Stimulated activated naive CD8-positive, alpha-beta T cell treated with anti-CD3 and anti-CD28 coated beads, Interleukin-15, amount 100 ng/mL, for 72 hours (primary cell): Measurements from ENCODE around the gene ACTL7B.

ENCODE experiments used
- ATAC-seq: fragments of 150-1000 bp; cut with Tn5 transposase; 2 replicates; pipeline ENCODE4 v1.10.0; 2021; ENCODE audit warnings: mild to moderate bottlenecking, moderate library complexity
- DNase-seq, 2 donors: peaks; one replicate each; pipeline ENCODE4 v3.0.0; 2021 to 2022
- H3K27ac Mint-ChIP-seq, 2 donors: one replicate each; pipeline ENCODE4 v1.8.0; 2022; ENCODE audit warnings: mild to moderate bottlenecking in 2 of 2, mixed read lengths in 2 of 2, moderate library complexity in 2 of 2
- H3K27me3 Mint-ChIP-seq: one replicate; pipeline ENCODE4 v1.8.0; 2022; ENCODE audit warnings: mixed read lengths
- H3K4me1 Mint-ChIP-seq: one replicate; pipeline ENCODE4 v1.8.0; 2022; ENCODE audit warnings: mild to moderate bottlenecking, mixed read lengths
- H3K4me3 Mint-ChIP-seq, 2 donors: one replicate each; pipeline ENCODE4 v1.8.0; 2022; ENCODE audit warnings: mild to moderate bottlenecking in 2 of 2, mixed read lengths in 2 of 2, moderate library complexity in 1 of 2
- H3K9me3 Mint-ChIP-seq, 2 donors: one replicate each; pipeline ENCODE4 v1.8.0; 2022; ENCODE audit warnings: mixed read lengths in 2 of 2

ACTL7B gene

DNA sequence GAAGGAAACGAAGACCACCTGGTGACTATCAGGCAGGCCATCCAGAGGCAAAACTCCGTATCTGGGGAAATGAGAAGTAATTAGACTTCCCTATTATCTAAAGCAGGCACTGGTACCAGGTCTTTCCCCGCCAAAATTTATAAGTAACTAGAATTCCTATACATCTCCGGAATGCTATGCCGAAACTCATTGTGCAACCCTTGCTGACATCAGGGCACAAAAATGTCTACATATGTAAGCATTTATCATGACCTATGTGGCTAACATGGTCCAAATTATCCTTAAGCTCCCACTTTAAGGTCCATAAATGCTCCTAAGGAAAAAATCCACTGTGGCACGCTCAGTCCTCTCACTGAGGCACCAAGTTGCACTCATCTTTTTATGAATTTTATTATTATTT lies 17.8 kb downstream of the ACTL7B start:
- Mint-ChIP-seq H3K27ac (no peak overlapping the region), H3K9me3 (no peaks in the 10 kb centered on the region), H3K4me3 (no peak overlapping the region), H3K4me1 (peaks cover 9% of the 10 kb centered on the region), H3K27me3 (no peaks in the 10 kb centered on the region)
- ATAC-seq (no peak), DNase-seq (no peak)

DNA sequence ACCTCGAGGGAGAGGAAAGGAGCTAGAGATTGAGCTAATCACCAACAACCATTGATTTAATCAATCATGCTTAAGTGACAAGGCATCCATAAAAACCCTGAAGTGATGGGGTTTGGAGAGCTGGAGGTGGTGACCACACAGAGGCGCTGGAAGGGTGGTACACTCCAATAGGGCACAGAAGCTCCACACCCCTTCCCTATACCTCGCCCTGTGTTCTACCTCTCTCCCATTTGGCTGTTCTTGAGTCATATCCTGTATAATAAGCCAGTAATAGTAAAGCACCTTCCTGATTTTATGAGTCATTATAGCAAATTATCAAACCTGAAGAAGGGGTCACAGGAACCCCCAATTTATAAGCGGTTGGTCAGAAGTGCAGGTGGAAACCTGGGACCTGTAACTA lies 18.3 kb downstream of the ACTL7B start:
- Mint-ChIP-seq H3K4me1 (peaks cover 4% of the 10 kb centered on the region), H3K4me3 (no peak overlapping the region), H3K27me3 (no peaks in the 10 kb centered on the region), H3K27ac (no peak overlapping the region), H3K9me3 (no peaks in the 10 kb centered on the region)
- DNase-seq (no peak), ATAC-seq (no peak)

- Mint-ChIP-seq H3K4me1 (no peaks in the 10 kb centered on the region), H3K27me3 (no peaks in the 10 kb centered on the region), H3K9me3 (no peaks in the 10 kb centered on the region), H3K4me3 (no peak overlapping the region), H3K27ac (no peak overlapping the region)
- ATAC-seq (no peak), DNase-seq (no peak)
These were observed 19.0 kb downstream of the ACTL7B start for GRCh38 chr9:108836781-108837180.

GRCh38 chr9:108836319-108836718 lies 19.5 kb downstream of the ACTL7B start:
- no peak overlapping the region for H3K27ac Mint-ChIP-seq
- no peak overlapping the region for H3K4me3 Mint-ChIP-seq
- H3K4me1 Mint-ChIP-seq, result no peaks in the 10 kb centered on the region
- H3K9me3 Mint-ChIP-seq, result no peaks in the 10 kb centered on the region
- no peaks in the 10 kb centered on the region for H3K27me3 Mint-ChIP-seq
- no peak for ATAC-seq
- DNase-seq, result no peak

GRCh38 chr9:108835831-108836230 lies 20.0 kb downstream of the ACTL7B start:
- peaks cover 2% of the 10 kb centered on the region for H3K4me1 Mint-ChIP-seq
- DNase-seq, result no peak
- ATAC-seq, result no peak
- no peak overlapping the region for H3K4me3 Mint-ChIP-seq
- H3K27me3 Mint-ChIP-seq, result no peaks in the 10 kb centered on the region
- H3K27ac Mint-ChIP-seq, result no peak overlapping the region
- no peaks in the 10 kb centered on the region for H3K9me3 Mint-ChIP-seq

DNA sequence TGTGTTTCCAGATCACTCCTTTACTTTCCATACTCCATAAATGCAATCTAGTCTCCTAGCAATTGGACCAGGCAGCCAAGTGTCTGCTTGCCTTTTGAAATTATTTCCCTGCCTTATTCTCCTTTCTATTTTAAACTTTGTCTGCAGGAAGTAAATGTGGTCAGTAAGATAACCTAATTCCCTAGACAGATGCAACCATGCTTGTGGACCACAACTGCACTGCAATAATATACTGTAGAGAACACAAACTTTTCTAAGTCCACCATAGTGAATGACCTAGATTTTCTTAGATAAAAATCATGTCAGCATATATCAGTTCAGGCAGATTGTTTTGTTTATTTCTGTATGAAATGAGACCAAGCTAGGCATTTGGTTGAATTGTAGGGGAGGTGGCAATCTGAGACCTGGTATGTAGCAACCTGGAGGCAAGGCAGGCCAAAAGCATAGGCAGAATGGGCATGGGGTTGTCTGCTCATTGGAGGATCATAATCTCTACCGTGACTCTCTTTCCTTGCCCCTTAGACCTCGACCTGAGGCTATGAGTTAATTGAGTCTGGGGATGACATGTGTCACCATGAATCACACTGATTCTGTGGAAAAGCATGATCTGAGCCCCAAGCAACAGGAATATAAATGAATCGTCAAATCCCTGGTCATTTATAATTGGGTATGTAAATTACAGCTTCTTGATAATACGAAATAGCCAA lies 20.7 kb downstream of the ACTL7B start:
- Mint-ChIP-seq H3K27ac (no peak overlapping the region), H3K4me3 (no peak overlapping the region), H3K4me1 (peaks cover 8% of the 10 kb centered on the region), H3K9me3 (no peaks in the 10 kb centered on the region), H3K27me3 (no peaks in the 10 kb centered on the region)
- no peak for ATAC-seq
- no peak for DNase-seq

DNA sequence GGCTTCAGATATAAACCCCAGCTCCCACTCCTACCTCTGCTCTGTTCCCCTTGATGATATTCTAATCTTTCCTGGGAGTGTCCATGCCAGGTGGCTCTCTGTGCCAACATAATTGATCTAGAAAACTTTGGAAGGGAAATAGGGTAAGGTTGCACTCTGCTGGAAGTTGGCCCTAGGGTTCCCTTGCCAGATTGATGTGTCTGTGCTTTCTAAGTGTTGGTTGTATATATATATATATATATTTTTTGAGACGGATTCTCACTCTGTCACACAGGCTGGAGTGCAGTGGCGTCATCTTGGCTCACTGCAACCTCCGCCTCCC lies 23.6 kb downstream of the ACTL7B start:
- H3K4me1 Mint-ChIP-seq, result peaks cover 8% of the 10 kb centered on the region
- H3K9me3 Mint-ChIP-seq, result no peaks in the 10 kb centered on the region
- no peak overlapping the region for H3K4me3 Mint-ChIP-seq
- DNase-seq (no peak), ATAC-seq (no peak)
- peaks cover 11% of the 10 kb centered on the region for H3K27me3 Mint-ChIP-seq
- no peak overlapping the region for H3K27ac Mint-ChIP-seq

DNA sequence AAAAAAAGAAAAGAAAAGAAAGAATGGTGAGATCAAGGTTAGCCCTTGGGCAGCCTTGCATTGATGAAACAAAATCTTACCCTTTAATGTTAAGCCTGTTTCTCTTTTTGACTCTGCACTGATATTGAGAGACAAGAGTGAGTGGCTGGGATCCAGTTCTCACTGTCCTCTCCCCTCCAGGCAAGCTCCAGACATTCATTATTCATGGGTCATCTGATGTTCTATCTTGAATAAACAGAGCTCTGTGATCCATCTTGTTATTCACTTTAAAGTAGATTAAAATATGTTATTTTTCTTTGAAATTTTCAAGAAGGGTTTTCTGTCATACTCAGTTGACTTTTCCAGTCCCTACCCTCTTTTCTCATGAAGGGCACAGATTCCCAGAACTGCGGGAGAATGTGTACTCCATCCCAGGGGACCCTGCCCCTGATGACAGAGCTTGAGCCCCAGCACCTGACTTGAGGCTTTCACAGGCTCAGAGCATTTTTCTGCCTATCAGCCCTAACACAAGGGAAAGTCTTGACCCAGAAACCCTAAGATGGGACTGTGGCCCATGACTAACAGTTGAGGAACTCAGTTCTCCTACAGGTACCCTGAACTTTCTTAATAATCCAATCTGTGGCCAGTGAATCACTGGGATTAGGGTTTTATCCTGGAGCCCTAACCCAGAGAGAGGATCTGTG lies 24.1 kb downstream of the ACTL7B start:
- no peak overlapping the region for H3K27ac Mint-ChIP-seq
- H3K9me3 Mint-ChIP-seq, result no peaks in the 10 kb centered on the region
- no peak for DNase-seq
- H3K4me3 Mint-ChIP-seq, result no peak overlapping the region
- H3K27me3 Mint-ChIP-seq, result peaks cover 11% of the 10 kb centered on the region
- peaks cover 8% of the 10 kb centered on the region for H3K4me1 Mint-ChIP-seq
- ATAC-seq, result no peak

DNA sequence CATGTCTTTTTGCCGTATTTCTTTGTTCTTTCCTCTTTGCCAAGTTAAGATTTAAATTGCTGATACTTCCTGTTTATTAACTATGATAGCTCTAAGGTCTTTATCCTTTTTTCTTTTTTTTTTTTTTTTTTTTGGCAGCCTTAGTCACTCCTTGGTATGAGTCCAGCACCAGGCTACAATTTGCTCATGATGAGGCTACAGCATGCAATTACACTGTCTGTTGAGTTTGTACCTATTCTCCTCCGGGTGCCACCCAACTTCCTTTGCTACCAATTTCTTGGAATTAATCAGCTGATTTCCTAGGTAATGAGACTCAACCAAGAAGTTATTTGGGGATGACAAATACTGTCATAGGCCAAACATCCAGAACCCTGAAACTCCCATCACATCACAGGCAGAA lies 25.5 kb downstream of the ACTL7B start:
- DNase-seq, result no peak
- no peak for ATAC-seq
- H3K4me3 Mint-ChIP-seq, result no peak overlapping the region
- H3K27ac Mint-ChIP-seq, result no peak overlapping the region
- peaks cover 11% of the 10 kb centered on the region for H3K27me3 Mint-ChIP-seq
- H3K4me1 Mint-ChIP-seq, result peaks cover 8% of the 10 kb centered on the region
- H3K9me3 Mint-ChIP-seq, result no peaks in the 10 kb centered on the region

DNA sequence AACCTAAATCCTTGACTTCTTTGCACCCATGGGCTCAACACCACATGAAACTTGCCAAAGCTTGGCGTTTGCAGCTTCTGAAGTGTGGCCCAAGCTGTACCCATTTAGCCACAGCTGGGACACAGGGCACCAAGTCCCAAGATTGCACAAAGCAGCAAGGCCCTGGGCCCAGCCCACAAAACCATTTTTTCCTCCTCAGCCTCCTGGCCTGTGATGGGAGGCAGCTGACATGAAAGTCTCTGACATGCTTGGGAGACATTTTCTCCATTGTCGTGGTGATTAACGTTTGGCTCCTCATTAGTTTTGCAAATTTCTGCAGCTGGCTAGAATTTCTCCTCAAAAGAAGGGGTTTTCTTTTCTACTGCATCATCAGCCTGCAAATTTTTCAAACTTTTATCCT lies 32.0 kb downstream of the ACTL7B start:
- no peak for DNase-seq
- Mint-ChIP-seq H3K27me3 (peaks cover 20% of the 10 kb centered on the region), H3K27ac (no peak overlapping the region), H3K9me3 (peaks cover 16 to 34% of the 10 kb centered on the region in 2 donors), H3K4me3 (no peak overlapping the region), H3K4me1 (no peaks in the 10 kb centered on the region)
- no peak for ATAC-seq

DNA sequence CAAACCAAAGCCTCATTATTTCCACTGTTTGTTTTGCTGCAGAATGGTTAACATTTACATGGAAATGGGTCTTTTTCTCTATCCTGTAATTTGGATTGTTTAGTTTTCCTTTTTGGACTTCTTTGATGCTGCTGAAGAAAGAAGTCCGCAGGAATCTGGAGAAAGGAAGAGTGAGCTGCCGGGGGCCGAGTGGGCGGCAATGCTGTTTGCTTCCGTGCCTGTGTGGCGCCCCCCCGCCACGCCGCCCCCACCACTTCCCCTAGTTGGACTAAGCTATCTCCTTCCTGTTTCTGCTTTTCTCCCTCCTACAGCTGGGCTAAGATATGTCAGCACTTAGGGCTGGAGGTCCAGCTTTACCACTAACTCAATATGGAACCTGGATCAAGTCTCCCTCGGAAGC lies 39.7 kb downstream of the ACTL7B start:
- H3K27ac Mint-ChIP-seq, result no peak overlapping the region
- peaks cover 10% of the 10 kb centered on the region for H3K27me3 Mint-ChIP-seq
- H3K4me3 Mint-ChIP-seq, result no peak overlapping the region
- no peaks in the 10 kb centered on the region for H3K9me3 Mint-ChIP-seq
- H3K4me1 Mint-ChIP-seq, result peaks cover 6% of the 10 kb centered on the region
- ATAC-seq (no peak), DNase-seq (no peak)

- Mint-ChIP-seq H3K9me3 (no peaks in the 10 kb centered on the region), H3K4me3 (no peak overlapping the region), H3K27ac (no peak overlapping the region), H3K27me3 (peaks cover 10% of the 10 kb centered on the region), H3K4me1 (peaks cover 6% of the 10 kb centered on the region)
- no peak for DNase-seq
- ATAC-seq, result no peak
These were observed 40.6 kb downstream of the ACTL7B start for GRCh38 chr9:108815156-108815555.

GRCh38 chr9:108813951-108814601 lies 41.7 kb downstream of the ACTL7B start:
- no peak overlapping the region for H3K4me3 Mint-ChIP-seq
- ATAC-seq (no peak), DNase-seq (no peak)
- H3K27ac Mint-ChIP-seq, result no peak overlapping the region
- peaks cover 6% of the 10 kb centered on the region for H3K4me1 Mint-ChIP-seq
- H3K27me3 Mint-ChIP-seq, result peaks cover 16% of the 10 kb centered on the region
- H3K9me3 Mint-ChIP-seq, result no peaks in the 10 kb centered on the region

GRCh38 chr9:108812396-108813025 lies 43.3 kb downstream of the ACTL7B start:
- H3K27ac Mint-ChIP-seq, result no peak overlapping the region
- no peaks in the 10 kb centered on the region for H3K9me3 Mint-ChIP-seq
- H3K4me1 Mint-ChIP-seq, result peaks cover 6% of the 10 kb centered on the region
- H3K4me3 Mint-ChIP-seq, result no peak overlapping the region
- peaks cover 18% of the 10 kb centered on the region for H3K27me3 Mint-ChIP-seq
- DNase-seq (no peak), ATAC-seq (no peak)

- H3K27me3 Mint-ChIP-seq, result peaks cover 23% of the 10 kb centered on the region
- peaks cover 6% of the 10 kb centered on the region for H3K4me1 Mint-ChIP-seq
- H3K27ac Mint-ChIP-seq, result no peak overlapping the region
- no peak overlapping the region for H3K4me3 Mint-ChIP-seq
- H3K9me3 Mint-ChIP-seq, result no peaks in the 10 kb centered on the region
- DNase-seq, result no peak
- ATAC-seq, result no peak
These were observed 43.8 kb downstream of the ACTL7B start for GRCh38 chr9:108811944-108812343.

GRCh38 chr9:108809269-108809668 lies 46.5 kb downstream of the ACTL7B start:
- Mint-ChIP-seq H3K9me3 (no peaks in the 10 kb centered on the region), H3K4me1 (no peaks in the 10 kb centered on the region), H3K27me3 (peaks cover 15% of the 10 kb centered on the region), H3K4me3 (no peak overlapping the region), H3K27ac (no peak overlapping the region)
- ATAC-seq (no peak), DNase-seq (no peak)
